ENCODE results near the gene KCNQ1.

GRCh38 chr11:2576549-2576948 lies 131.7 kb downstream of the KCNQ1 start:
- TF ChIP-seq CTCF (IDR thresholded peaks at IDR 0.05; ENCODE audit: borderline replicate concordance, extremely low read depth, low read length, poor library complexity, severe bottlenecking): no peak
- TF ChIP-seq EZH2 (IDR thresholded peaks at IDR 0.05; ENCODE audit: borderline replicate concordance, low read depth, low read length, severe bottlenecking): no peak
